PFSK-1 (cell line): ENCODE results near the gene HOXA6.

Source experiments
- FOXP2 ChIP-seq: optimal IDR thresholded peaks from 2 replicates; pipeline ENCODE3; 2011; ENCODE audit warnings: borderline replicate concordance, control low read depth, inconsistent platforms; ENCODE audit not compliant: insufficient read depth; ENCODE audit errors: extremely low read length, extremely low read depth
- POLR2AphosphoS5 ChIP-seq: IDR thresholded peaks from 2 replicates; pipeline ENCODE4 v1.6.1; 2012; ENCODE audit warnings: low read depth, mild to moderate bottlenecking, control low read depth, low read length, moderate library complexity
- REST ChIP-seq, 2 experiments: IDR thresholded peaks; 2 replicates each; pipeline versions ENCODE4 v1.6.1 to v1.8.0; 2011 to 2012; ENCODE audit warnings: low read depth in 2 of 2, low read length in 2 of 2, control low read depth in 1 of 2, inconsistent platforms in 1 of 2, mild to moderate bottlenecking in 1 of 2, moderate library complexity in 1 of 2; ENCODE audit not compliant: insufficient read depth in 1 of 2
- SIN3A ChIP-seq: IDR thresholded peaks from 2 replicates; pipeline ENCODE4 v1.6.1; 2012; ENCODE audit warnings: mild to moderate bottlenecking, low read length, moderate library complexity, borderline replicate concordance; ENCODE audit not compliant: insufficient read depth
- TAF1 ChIP-seq: IDR thresholded peaks from 2 replicates; pipeline ENCODE4 v1.6.1; 2012; ENCODE audit warnings: low read length, control low read depth, borderline replicate concordance; ENCODE audit not compliant: insufficient read depth

Gene HOXA6

GRCh38 chr7:27185854-27186667 lies 38.5 kb upstream of the HOXA6 start:
- TF ChIP-seq SIN3A: no peak
- no peak for TF ChIP-seq REST (IDR thresholded peaks at IDR 0.05; ENCODE audit: insufficient read depth in 1 of 2, low read depth in 2 of 2, low read length in 2 of 2)
- no peak for TF ChIP-seq POLR2AphosphoS5
- TF ChIP-seq FOXP2: no peak
- TF ChIP-seq TAF1: no peak

DNA sequence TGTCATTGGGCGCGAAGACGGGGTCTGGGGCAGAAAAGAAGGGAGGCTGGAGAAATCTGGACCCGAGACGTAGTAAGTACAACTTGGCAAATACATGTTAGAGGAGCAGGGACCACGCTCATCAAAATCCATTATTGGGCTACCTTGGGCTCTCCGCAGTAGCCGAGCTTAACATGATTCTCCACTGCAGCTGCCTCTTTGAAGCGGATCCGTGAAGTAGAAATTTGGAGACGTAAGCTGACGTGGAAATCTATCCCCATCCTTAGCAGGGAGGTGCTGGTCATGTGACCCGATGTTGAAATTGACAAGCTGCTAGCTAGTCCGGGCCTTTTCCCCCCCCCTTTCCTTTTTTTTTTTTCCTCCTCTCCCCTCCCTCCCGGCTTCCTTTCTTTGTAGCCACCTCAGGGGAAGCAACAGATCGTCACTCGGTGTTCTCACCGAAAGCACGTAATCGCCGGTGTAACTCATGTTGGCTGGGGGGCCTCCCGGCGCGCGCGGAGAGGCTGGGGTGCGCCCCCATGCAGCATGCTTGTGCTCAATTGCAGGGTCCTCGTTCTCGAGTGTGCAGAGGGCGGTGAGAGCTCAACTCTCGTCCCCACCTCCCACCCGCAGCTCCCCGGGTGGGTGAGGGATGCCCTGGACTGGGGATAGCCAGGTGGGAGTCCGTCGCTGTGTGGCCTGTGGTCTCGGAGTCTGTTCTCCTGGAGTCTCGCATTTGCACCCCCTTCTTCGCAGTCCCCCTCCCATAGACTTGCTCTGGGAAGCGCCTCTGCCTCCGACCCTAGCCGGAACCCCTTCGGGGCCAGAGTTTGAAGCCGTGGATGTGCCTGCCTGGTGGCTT lies 37.7 kb upstream of the HOXA6 start, which contains the start of gene HOXA11:
Gene HOXA11 (minus strand): TSS at position 220 of the 841 bp plus-strand sequence. CDS start 88 bp downstream, at position 132.
- TF ChIP-seq TAF1 (no peak), FOXP2 (no peak), POLR2AphosphoS5 (no peak), SIN3A (no peak), REST (IDR thresholded peaks at IDR 0.05; ENCODE audit: insufficient read depth in 1 of 2, low read depth in 2 of 2, low read length in 2 of 2) (no peak)

DNA sequence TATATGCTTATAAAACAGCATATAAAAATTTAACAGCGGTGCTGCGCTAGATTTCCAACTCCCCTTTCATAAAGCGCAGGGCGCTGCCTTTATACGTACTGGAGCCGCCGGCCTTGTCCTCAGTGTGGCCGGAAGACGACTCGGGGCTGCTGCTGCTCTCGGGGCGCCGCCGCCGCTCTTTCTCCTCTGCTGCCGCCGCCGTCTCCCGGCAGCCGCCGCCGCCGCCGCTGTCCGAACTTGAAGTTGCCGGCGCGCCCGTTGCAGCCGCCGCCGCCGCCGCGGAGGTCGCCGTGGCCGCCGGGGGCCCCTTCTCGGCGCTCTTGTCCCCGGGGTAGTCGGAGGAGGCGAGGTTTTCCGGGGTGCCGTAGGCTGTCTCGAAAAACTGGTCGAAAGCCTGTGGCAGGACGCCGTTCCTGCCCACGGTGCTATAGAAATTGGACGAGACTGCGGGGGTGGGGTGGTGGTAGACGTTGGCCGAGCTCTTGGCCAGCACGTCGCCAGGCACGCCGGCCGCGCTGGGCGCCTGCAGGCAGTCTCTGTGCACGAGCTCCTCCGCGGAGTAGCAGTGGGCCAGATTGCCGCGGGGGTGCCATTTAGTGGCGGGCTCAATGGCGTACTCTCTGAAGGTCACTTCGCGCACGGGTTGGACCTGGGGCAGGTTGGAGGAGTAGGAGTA lies 36.9 kb upstream of the HOXA6 start:
- TF ChIP-seq SIN3A (no peak), REST (IDR thresholded peaks at IDR 0.05; ENCODE audit: insufficient read depth in 1 of 2, low read depth in 2 of 2, low read length in 2 of 2) (no peak), TAF1 (no peak), FOXP2 (no peak), POLR2AphosphoS5 (no peak)

- no peak for TF ChIP-seq TAF1
- no peak for TF ChIP-seq POLR2AphosphoS5
- no peak for TF ChIP-seq REST (IDR thresholded peaks at IDR 0.05; ENCODE audit: insufficient read depth in 1 of 2, low read depth in 2 of 2, low read length in 2 of 2)
- no peak for TF ChIP-seq FOXP2
- no peak for TF ChIP-seq SIN3A
These were observed 36.2 kb upstream of the HOXA6 start for GRCh38 chr7:27183682-27184336.
